ENCODE measurements around the gene XRCC3. TPM values are rescaled to one million over a fixed set of nuclear protein-coding genes. Genes with fewer than 3 reads are reported as not detected.
A peak's percentile ranks its signal among the peaks of the same experiment; 100 is the strongest.
"Not testable (repeated sequence)": the region's sequence is repeated elsewhere in the genome, so short reads cannot be mapped to it uniquely, and the experiment has no call there.

XRCC3 gene
- total and polyA plus RNA-seq, 7 donors = 1.8 to 15.7 (median 3.6) TPM

DNA sequence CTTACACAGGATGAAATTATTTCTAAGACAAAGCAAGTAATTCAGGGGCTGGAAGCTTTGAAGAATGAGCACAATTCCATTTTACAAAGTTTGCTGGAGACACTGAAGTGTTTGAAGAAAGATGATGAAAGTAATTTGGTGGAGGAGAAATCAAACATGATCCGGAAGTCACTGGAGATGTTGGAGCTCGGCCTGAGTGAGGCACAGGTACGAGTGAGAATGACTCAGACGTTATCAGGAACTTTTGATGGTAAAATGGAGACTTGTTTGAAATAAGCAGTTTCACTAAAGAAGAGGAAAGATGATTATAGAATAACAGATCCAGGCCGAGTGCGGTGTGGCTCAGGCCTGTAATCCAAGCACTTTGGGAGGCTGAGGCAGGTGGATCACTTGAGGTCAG, 60.6 kb downstream of the XRCC3 start:
- peaks cover 18 to 52% (median 34%) of the 10 kb centered on the region in 4 donors for H3K36me3 ChIP-seq
- H3K4me1 ChIP-seq = peaks cover 0 to 80% (median 69%) of the 10 kb centered on the region in 4 donors
- H3K9me3 ChIP-seq = no peaks in the 10 kb centered on the region
- 83 to 90% methylated on average over 6 of the region's 6 CpGs for WGBS, 2 donors
- H3K27me3 ChIP-seq = no peaks in the 10 kb centered on the region
- H3K4me3 ChIP-seq = no peak overlapping the region
- TF ChIP-seq, protein P1, sequence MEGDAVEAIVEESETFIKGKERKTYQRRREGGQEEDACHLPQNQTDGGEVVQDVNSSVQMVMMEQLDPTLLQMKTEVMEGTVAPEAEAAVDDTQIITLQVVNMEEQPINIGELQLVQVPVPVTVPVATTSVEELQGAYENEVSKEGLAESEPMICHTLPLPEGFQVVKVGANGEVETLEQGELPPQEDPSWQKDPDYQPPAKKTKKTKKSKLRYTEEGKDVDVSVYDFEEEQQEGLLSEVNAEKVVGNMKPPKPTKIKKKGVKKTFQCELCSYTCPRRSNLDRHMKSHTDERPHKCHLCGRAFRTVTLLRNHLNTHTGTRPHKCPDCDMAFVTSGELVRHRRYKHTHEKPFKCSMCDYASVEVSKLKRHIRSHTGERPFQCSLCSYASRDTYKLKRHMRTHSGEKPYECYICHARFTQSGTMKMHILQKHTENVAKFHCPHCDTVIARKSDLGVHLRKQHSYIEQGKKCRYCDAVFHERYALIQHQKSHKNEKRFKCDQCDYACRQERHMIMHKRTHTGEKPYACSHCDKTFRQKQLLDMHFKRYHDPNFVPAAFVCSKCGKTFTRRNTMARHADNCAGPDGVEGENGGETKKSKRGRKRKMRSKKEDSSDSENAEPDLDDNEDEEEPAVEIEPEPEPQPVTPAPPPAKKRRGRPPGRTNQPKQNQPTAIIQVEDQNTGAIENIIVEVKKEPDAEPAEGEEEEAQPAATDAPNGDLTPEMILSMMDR (IDR thresholded peaks at IDR 0.05) = no peak
- TF ChIP-seq EP300 (IDR thresholded peaks at IDR 0.05) (no peak), POLR2A (IDR thresholded peaks at IDR 0.05) (no peak), POLR2AphosphoS5 (IDR thresholded peaks at IDR 0.05) (no peak)
- intact Hi-C loops (cut with DNase I) = loop anchor here (1.0 kb wide), 1 partner anchor 23 kb away; no protein-coding TSS in a partner anchor
- no peak for DNase-seq
- peak overlapping the region in 3 of 4 donors; percentile 32 to 65 (median 52) for H3K27ac ChIP-seq

DNA sequence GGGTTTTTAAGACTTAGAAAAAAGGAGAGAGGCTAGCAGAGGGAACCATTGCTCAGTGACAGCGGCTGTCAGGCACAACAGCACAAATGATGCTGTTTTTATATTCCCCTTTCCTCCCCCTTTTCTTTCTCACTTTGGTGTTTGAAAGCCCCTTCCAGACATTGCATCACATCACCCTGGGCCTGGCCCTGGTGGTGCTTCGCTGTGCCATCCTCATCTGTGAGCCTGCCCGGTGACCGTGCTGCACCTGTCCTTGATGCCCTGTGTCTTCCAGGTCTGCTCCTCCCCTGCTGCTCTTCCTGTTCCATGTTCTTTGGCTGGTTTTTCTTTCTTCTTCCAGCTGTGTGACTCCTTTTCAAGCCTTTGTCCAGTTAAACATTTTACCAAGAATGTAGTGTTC, 61.4 kb downstream of the XRCC3 start:
- H3K4me1 ChIP-seq = peaks cover 0 to 80% (median 69%) of the 10 kb centered on the region in 4 donors
- WGBS, 2 donors = 89 to 90% methylated on average over 4 of the region's 4 CpGs
- no peaks in the 10 kb centered on the region for H3K27me3 ChIP-seq
- TF ChIP-seq EP300 (IDR thresholded peaks at IDR 0.05) = no peak
- TF ChIP-seq POLR2A (IDR thresholded peaks at IDR 0.05) = no peak
- TF ChIP-seq, protein P1 (IDR thresholded peaks at IDR 0.05) = no peak
- TF ChIP-seq POLR2AphosphoS5 (IDR thresholded peaks at IDR 0.05) = no peak
- no peaks in the 10 kb centered on the region for H3K9me3 ChIP-seq
- H3K27ac ChIP-seq = peak overlapping the region; percentile 6 to 65 (median 58)
- intact Hi-C loops (cut with DNase I) = loop anchor here (1.0 kb wide), 1 partner anchor 23 kb away; no protein-coding TSS in a partner anchor
- peaks cover 17 to 44% (median 28%) of the 10 kb centered on the region in 4 donors for H3K36me3 ChIP-seq
- DNase-seq = no peak
- no peak overlapping the region for H3K4me3 ChIP-seq

DNA sequence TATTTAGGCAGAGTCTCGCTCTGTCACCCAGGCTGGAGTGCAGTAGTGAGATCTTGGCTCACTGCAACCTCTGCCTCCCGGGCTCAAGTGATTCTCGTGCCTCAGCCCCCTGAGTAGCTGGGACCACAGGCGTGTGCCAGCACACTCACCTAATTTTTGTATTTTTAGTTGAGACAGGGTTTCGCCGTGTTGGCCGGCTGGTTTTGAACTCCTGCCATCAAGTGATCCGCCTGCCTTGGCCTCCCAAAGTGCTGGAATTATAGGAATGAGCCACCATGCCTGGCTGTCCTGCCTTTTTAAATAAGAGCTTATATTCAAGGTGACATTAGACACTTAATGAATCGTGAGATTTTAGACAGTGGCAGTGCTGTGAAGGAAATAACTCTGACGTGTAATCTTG, 61.9 kb downstream of the XRCC3 start:
- H3K27me3 ChIP-seq; H3K9me3 ChIP-seq; DNase-seq; H3K4me3 ChIP-seq; intact Hi-C loops (cut with DNase I): not testable (repeated sequence)
- H3K27ac ChIP-seq = peak overlapping the region; percentile 6 to 65 (median 58)
- peaks cover 14 to 39% (median 27%) of the 10 kb centered on the region in 4 donors for H3K36me3 ChIP-seq
- WGBS, 2 donors = 75 to 82% methylated on average over 10 of the region's 10 CpGs
- peaks cover 0 to 80% (median 69%) of the 10 kb centered on the region in 4 donors for H3K4me1 ChIP-seq

DNA sequence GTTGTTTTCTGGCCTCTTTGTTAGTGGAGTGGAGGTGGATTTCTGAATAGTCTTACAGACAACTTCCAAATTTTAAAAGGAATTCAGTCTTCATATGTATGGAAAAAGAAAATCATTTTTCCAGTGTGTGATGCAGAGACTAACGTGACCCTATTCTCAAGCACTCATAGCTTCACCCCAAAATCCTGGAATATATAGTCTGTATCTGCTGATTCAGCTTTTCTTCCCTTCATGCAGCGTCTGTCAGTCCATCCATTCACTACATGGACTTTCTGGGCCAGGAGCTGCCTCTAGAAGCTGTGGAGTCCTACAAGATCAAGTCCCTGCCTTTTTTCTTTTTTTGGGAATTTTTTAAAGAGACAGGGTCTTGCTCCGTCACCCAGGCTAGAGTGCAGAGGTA, 62.4 kb downstream of the XRCC3 start:
- Histone ChIP-seq H3K27ac (peak overlapping the region; percentile 6 to 65 (median 58)), H3K4me3 (no peak overlapping the region), H3K9me3 (no peaks in the 10 kb centered on the region), H3K4me1 (peaks cover 0 to 77% (median 67%) of the 10 kb centered on the region in 4 donors), H3K36me3 (peaks cover 14 to 34% (median 24%) of the 10 kb centered on the region in 4 donors), H3K27me3 (no peaks in the 10 kb centered on the region)
- WGBS, 2 donors = 88% methylated on average over 3 of the region's 3 CpGs
- no peak for DNase-seq
- TF ChIP-seq POLR2A (IDR thresholded peaks at IDR 0.05) (no peak), EP300 (IDR thresholded peaks at IDR 0.05) (no peak), POLR2AphosphoS5 (IDR thresholded peaks at IDR 0.05) (no peak)
- TF ChIP-seq, protein P1 (IDR thresholded peaks at IDR 0.05) = no peak
- intact Hi-C loops (cut with DNase I) = no loop called here

DNA sequence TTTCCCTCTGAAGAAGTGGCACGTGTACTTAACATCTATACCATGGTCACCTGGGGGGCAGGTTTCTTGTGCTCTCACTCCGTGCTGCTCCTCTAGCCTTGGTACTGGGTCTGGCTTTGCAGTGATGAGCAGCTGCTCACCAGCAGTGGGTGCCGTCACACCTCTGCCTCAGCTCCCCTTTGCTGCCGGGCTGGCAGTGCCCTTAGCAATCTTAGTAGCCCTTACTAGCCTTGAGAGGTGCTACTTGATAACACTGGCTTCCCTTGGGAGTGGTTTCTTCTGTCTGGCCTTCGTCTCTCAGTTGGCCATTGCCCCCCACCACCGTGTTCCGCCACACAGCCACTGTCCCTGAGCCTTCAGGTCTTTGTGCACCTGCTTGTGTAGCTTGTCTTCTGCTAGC, 63.7 kb downstream of the XRCC3 start:
- no peaks in the 10 kb centered on the region for H3K9me3 ChIP-seq
- H3K4me1 ChIP-seq = peaks cover 0 to 65% (median 58%) of the 10 kb centered on the region in 4 donors
- H3K27ac ChIP-seq = no peak overlapping the region
- intact Hi-C loops (cut with DNase I) = no loop called here
- no peak overlapping the region for H3K4me3 ChIP-seq
- no peak for TF ChIP-seq POLR2A (IDR thresholded peaks at IDR 0.05)
- no peak for TF ChIP-seq EP300 (IDR thresholded peaks at IDR 0.05)
- TF ChIP-seq, protein P1 (IDR thresholded peaks at IDR 0.05) = no peak
- no peak for TF ChIP-seq POLR2AphosphoS5 (IDR thresholded peaks at IDR 0.05)
- H3K36me3 ChIP-seq = peaks cover 11 to 22% (median 18%) of the 10 kb centered on the region in 4 donors
- WGBS, 2 donors = 89 to 92% methylated on average over 7 of the region's 7 CpGs
- no peak for DNase-seq
- no peaks in the 10 kb centered on the region for H3K27me3 ChIP-seq

All from sigmoid colon (tissue), 7 donors.